Stimulated activated CD8-positive, alpha-beta memory T cell treated with anti-CD3 and anti-CD28 coated beads, Interleukin-15, amount 100 ng/mL, for 24 hours (primary cell): ENCODE measurements around the gene LEAP2.
"Not testable (repeated sequence)": the region's sequence is repeated elsewhere in the genome, so short reads cannot be mapped to it uniquely, and the experiment has no call there.

Experiments
- DNase-seq: peaks from one replicate; pipeline ENCODE4 v3.0.0-alpha.2; 2020; ENCODE audit warnings: low read depth

LEAP2 gene

GRCh38 chr5:132840896-132841295 lies 32.6 kb upstream of the LEAP2 start:
- DNase-seq = no peak

GRCh38 chr5:132841305-132841704 lies 32.2 kb upstream of the LEAP2 start:
- DNase-seq = no peak

GRCh38 chr5:132848270-132848669 lies 25.2 kb upstream of the LEAP2 start:
- no peak for DNase-seq

DNA sequence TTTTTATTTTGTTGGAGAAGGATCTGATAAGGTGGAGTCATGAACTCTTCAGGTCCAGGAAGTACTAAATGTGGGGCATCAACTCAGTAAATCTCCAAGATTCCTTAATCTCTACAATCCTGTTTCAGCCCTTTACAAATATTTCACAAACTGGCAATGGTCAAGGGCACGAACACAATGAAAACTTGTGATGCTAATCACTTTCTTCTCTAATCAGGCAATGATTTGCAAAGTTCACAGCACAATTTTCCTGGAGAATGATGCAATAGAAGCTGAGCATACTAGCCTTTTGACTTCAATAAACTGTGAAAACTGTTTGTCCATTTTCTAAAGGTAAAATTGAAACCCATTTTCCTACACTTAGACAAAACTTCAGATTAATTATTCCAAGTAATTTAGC lies 24.1 kb upstream of the LEAP2 start:
- DNase-seq = no peak

GRCh38 chr5:132850066-132850465 lies 23.4 kb upstream of the LEAP2 start:
- no peak for DNase-seq

- DNase-seq = no peak
Measured at GRCh38 chr5:132853323-132853722, 20.1 kb upstream of the LEAP2 start.

DNA sequence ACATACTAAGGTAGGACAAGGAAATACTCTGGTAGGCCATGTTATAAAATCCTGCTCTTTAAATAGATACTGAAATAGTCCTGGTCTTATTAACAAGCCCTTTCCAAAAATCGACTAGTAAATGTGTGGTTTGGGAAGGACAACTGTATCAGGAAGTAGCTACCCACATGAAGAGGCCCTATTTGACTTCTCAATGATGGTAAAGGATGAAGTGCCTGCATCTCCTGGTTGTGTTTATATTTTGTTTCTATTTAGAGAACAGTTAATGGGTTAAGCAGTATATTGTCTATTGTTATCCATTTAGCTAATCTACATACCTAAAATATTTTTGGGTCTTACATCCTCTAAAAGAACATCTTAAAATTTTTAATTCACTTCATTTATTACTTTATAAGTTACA lies 19.7 kb upstream of the LEAP2 start:
- DNase-seq = no peak

DNA sequence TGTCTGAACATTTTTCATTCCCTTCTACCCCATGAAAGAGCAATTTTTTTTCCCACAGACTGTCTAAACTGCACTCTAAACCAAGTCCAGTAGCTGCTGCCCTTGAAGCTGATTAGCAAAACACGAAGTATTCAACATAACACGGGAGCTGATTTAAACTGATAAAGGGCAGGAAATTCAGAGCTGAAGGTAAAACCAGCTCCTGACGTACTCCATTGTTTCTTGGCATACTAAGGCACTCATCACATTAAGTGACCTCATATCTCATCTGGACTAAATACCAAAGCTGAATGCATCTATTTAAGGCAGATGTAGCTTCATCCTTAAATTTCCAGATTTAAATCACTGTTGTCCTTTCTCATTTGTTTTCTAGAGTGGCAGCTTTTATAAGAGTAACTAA lies 19.2 kb upstream of the LEAP2 start:
- DNase-seq = no peak

DNA sequence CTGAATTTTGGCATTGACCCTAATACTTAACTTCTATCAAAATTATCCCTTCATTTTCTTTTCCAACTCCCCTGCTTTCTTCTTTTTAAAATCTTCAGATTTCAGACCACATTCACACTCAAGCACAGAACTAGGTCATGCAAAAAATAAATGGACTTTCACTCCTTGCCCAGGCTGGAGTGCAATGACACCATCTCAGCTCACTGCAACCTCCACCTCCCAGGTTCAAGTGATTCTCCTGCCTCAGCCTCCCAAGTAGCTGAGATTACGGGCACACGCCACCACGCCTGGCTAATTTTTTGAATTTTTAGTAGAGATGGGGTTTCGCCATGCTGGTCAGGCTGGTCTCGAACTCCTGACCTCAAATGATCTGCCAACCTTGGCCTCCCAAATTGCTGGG lies 18.5 kb upstream of the LEAP2 start:
- not testable (repeated sequence) for DNase-seq

DNA sequence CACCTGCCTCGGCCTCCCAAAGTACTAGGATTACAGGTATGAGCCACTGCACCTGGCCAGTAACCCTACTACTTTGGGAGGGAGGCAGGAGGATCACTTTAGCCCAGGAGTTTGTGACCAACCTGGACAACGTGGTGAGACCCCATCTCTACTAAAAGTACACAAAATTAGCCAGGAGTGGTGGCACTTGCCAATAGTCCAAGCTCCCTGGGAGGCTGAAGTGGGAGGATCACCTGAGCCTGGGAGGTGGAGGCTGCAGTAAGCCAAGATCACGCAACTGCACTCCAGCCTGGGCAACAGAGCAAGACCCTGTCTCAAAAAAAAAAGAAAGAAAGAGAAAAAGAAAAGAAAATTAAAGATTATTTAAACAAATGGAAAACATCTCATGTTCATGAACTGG lies 17.5 kb upstream of the LEAP2 start:
- no peak for DNase-seq

DNA sequence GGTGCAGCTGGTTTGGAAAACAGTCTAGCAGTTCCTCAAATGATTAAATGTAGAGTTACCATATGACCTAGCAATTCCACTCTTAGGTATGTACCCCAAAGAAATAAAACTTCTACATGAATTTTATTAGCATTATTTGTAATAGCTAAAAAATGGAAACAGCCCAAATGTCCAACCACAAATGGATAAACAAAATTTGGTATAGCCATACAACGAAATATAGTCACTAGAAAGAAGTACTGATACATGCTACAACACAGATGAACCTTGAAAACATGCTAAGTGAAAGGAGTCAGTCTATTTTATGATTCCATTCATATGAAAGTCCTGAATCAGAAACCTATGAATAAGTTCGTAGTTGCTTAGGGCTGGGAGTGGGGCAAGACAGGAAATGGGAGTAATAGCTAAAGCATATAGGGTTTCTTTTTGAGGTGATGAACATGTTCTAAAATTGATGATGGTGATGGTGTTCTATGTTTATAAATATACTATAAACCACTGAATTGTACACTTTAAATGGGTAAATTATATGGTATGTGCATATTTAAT lies 13.5 kb upstream of the LEAP2 start:
- no peak for DNase-seq

DNA sequence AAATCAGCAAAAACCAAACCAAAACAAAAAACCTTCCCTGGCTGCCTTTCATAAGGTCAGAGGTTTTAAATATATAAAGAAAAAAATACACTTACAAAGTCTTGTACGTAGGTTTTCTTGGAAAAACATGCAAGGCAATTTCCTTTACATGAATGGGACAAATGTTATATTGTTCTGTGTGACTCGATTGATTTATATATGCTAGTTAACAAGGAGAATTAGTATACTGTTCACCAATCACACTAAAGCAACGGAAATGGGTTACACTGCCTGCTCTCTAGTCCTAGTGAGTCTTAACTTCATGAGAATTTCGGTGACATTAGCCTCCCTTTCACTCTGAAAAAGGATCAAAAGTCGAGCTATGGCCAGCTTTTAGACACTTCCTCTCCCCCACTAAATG lies 12.7 kb upstream of the LEAP2 start:
- no peak for DNase-seq

DNA sequence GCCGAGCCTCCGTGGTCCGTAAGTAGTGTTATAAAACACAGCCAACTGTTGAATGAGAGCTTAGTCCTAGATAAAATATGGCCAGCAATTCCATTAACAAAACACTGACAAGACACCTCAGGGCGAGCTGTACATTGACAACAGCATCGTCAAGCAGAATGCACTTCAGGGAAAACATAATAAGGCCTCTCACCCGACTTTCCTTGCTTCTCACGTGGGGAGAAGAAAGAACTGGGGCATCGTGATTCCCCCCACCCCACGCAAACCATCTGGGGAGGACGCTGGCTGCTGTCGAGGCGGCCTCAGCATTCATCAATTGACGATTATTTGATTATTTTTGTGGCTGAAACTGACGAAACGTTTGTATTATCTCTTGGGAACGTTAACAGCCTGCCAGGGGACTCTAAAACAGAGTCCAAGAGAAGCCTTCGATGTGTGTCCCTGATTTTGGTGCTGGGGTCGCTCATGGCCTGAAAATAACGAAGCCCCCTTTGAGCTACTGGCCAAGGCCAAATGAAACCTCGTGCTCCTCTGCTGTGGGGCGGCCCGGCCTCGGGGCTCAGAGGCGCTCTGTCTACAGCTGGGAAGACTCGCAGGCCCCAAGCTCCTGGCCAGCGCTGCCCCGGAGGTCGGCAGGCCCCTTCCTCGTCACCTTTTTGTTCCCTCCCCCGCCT lies 7.7 kb upstream of the LEAP2 start:
- DNase-seq = no peak

GRCh38 chr5:132866342-132867045 lies 7.0 kb upstream of the LEAP2 start, which contains the start of the genes GDF9 and UQCRQ:
TSS of gene GDF9 (minus strand) at chr5:132866469. CDS start at chr5:132864533, 1,936 bp downstream.
TSS of gene UQCRQ (plus strand) at chr5:132866642. CDS start at chr5:132866882, 240 bp downstream.
- DNase-seq = peak; percentile 56

DNA sequence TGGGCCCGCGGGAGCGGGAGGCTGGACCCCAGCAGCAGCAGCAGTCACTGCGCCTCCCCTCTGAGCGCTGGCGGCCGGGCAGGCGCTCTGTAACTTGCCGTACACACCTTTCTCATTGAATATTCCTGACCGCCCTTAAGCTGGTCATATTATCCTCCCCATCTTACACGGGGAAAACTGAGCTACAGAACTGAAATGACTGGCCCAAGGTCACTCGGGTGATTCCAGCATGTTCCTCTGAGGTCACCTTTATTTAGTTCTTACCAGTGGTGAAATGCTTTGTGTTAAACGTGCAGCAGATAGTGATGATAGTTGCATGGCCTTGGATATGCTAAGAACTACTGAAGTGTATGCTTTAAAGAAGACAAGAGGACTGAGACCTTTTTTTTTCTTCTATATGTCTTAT lies 6.4 kb upstream of the LEAP2 start:
- DNase-seq = no peak

DNA sequence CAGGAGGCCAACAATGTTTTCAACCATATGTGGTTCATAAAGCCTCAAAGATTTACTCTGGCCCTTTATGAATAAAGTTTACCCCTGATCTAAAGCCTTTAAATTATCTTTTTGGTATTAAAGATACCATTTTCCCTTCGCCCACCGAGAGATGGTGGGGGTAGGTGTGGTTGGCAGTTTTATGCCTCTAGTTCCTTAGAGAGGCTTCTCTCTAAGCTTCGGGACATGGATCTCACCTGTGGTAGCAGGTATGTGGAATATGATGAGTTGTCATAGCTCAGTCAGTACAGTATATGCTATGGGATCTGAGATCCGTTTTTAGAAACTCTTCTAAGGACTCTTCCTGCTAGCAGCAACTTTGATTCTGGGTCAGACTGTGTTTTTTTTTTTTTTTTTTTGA lies 4.7 kb upstream of the LEAP2 start:
- DNase-seq = no peak

DNA sequence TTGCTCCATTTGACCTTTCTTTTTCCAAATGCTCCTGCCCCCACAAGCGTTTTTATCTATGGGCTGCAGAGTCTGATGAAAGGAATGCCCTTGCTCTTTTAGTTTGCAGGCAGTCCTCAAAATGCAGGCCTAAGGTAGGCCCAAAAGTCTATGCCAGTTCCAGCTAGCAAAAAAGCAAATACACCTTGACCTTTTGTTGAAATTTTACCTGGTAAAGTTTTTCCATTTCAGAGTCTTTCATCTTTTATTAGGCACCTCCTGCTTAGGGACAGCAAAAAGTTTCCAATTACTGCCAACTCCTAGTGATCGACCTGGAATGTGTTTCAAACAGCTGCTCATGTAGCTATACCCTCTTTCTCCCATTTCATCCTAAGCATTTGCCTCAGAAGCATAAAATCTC lies 2.7 kb upstream of the LEAP2 start:
- DNase-seq = no peak

GRCh38 chr5:132871459-132872284 lies 1.8 kb upstream of the LEAP2 start:
- DNase-seq = no peak

DNA sequence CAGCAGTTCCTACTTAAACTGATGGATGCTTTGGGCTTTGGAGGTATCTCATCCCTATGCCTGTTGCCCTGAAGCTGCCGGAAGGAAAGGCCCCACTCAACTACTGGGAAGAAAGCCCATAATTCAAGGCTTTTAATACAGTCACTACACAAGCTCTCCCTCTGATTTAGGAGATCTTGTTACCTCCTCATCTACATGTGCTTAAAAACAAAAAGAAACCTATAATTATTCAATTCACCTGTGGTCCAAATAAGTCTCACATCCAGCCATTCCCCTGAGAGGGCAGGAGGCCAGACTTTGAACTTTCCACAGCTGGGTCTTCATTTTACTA lies 715 bp upstream of the LEAP2 start:
- no peak for DNase-seq

DNA sequence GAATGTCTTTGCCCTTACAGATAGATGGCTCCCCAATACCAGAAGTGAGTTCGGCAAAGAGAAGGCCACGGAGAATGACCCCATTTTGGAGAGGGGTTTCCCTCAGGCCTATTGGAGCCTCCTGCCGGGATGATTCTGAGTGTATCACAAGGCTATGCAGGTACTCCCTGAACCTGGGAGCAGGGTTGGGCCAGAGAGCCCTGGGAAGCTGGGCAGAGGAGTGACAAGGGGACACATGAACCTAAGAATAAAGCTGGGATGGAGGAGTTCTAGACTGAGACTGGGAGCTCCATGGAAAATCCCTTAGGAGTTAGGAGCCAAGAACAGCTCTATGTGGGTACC lies 433 bp downstream of the LEAP2 start:
- no peak for DNase-seq

DNA sequence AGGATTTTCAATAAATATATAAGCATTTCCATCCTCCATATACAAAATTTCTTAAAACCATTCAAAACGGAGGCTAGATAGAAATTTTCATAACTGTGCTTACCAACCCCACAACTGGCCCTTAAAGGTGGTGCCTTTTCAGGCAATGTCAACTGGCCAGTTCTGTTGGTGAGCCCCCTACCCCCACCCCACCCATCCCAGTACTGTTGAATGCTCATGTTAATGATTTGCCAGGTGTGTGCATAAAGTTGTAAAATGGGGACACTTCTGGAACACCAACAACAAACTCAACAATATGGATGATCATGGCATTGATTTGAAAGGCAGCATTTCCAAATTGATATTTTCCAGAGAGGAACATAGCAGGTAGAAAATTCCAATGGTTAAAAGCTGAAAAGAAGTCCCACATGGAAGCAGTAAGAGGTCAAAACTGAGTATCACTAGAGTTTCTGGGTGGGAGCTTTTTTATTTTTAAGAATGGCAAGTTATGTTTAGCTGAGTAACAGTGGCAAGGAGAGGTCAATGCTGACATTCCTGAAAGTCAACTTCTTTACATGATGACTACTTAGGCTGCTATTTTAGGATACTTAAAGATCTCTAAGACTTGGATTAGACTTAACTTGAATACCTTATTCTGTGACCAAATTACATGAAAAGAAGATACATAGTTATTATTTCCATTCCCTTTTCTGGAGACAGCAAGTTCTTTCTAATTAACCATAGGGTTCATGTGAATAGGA lies 2.7 kb downstream of the LEAP2 start:
- no peak for DNase-seq

DNA sequence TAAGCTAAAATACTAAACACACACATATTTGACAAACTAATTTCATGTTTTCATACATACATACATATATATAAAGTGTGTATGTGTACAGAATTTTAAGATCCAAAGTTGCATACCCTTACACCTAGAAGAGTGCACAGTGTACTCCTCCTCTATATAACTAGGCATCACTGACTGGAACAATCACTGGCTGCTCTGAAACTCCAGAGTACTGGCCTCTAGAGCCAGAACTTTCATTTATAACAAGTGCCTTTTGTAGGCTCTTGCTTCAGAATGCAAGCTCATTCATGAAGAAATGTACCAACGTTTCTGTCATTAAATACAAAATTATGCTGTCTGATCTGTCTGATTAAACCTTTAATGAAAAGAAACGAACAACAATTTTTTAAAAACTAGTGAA lies 4.0 kb downstream of the LEAP2 start:
- no peak for DNase-seq
